DND-41 (cell line): ENCODE results near the gene NT5C1A.

Experiments
- CTCF ChIP-seq: IDR thresholded peaks from 2 replicates; pipeline ENCODE4 v1.5.1; 2012; ENCODE audit warnings: borderline replicate concordance, low read length, moderate library complexity, mild to moderate bottlenecking; ENCODE audit not compliant: poor library complexity, severe bottlenecking; ENCODE audit errors: extremely low read depth
- EZH2 ChIP-seq: IDR thresholded peaks from 3 replicates; pipeline ENCODE4 v1.6.1; 2012; ENCODE audit warnings: borderline replicate concordance, low read depth, mild to moderate bottlenecking, moderate library complexity, low read length, inconsistent platforms; ENCODE audit not compliant: severe bottlenecking

- TF ChIP-seq CTCF (no peak), EZH2 (no peak)
These were observed 46.9 kb downstream of the NT5C1A start for GRCh38 chr1:39625009-39625408.
